HepG2 (cell line): ENCODE results near the gene UBE2O. TPM values are rescaled to one million over a fixed set of nuclear protein-coding genes. Genes with fewer than 3 reads are reported as not detected.
A peak's percentile ranks its signal among the peaks of the same experiment; 100 is the strongest.

Source experiments
- ATAC-seq: fragments of 200-7000 bp; cut with Tn5 transposase; 3 replicates; pipeline ENCODE4 v1.9.1; 2020; ENCODE audit warnings: mild to moderate bottlenecking, moderate library complexity
- BruUV-seq: library from RNA; stranded (reverse); fragments of 400-500 nt; replicated peaks from 2 replicates; lab custom pipeline; 2021; lab: Mats Ljungman, UMichigan
- CTCF ChIA-PET: fragments of 300-600 bp; formaldehyde crosslinking; extraction: SDS; loops from one replicate; lab custom pipeline; 2021; ENCODE audit warnings: low total read pairs, inconsistent platforms, low intra/inter-chr PET ratio; lab: Yijun Ruan, JAX
- POLR2A ChIA-PET: fragments of 350-600 bp; sonication (Branson Sonifier 250); formaldehyde crosslinking; loops from one replicate; lab custom pipeline; 2020; ENCODE audit warnings: antibody characterized with exemption, inconsistent platforms; lab: Yijun Ruan, JAX
- DNase-seq: peaks from one replicate; pipeline ENCODE4 v3.0.0-alpha.2; 2015; ENCODE audit warnings: low spot score
- FAIRE-seq: peaks from 3 replicates; lab custom pipeline; 2011; peaks lifted over from hg19 to GRCh38; lab: Jason Lieb, UNC
- H2AFZ ChIP-seq: one replicate; pipeline ENCODE4 v1.6.1; 2011; ENCODE audit warnings: low read length, inconsistent platforms
- H3K27ac ChIP-seq: fragments of 300-600 bp; 3 replicates; pipeline ENCODE4 v1.8.0; 2011; ENCODE audit warnings: mixed run types, mild to moderate bottlenecking, mixed read lengths, low read length, inconsistent platforms; ENCODE audit not compliant: insufficient read depth; ENCODE audit errors: extremely low read length
- H3K27me3 ChIP-seq, 2 experiments: fragments of 200-600 bp in 1 of 2; 2 replicates in 1 of 2; 3 replicates in 1 of 2; pipeline versions ENCODE4 v1.6.0 to v1.8.0; 2011; ENCODE audit warnings: low read length in 2 of 2, mild to moderate bottlenecking in 2 of 2, moderate library complexity in 2 of 2, inconsistent platforms in 1 of 2; ENCODE audit not compliant: insufficient read depth in 2 of 2, control insufficient read depth in 1 of 2
- H3K36me3 ChIP-seq, 2 experiments: fragments of 200-600 bp in 1 of 2; replicated peaks in 1 of 2; 2 replicates in 1 of 2; 3 replicates in 1 of 2; pipeline versions ENCODE4 v1.5.1 to v1.8.0; 2011; ENCODE audit warnings: low read length in 2 of 2, inconsistent platforms in 1 of 2; ENCODE audit not compliant: insufficient read depth in 2 of 2, control insufficient read depth in 1 of 2
- H3K4me1 ChIP-seq: 2 replicates; pipeline ENCODE4 v1.5.1; 2012; ENCODE audit warnings: low read length, inconsistent platforms; ENCODE audit not compliant: insufficient read depth
- H3K4me2 ChIP-seq: 2 replicates; pipeline ENCODE4 v1.6.0; 2011; ENCODE audit warnings: low read depth, low read length, inconsistent platforms
- H3K4me3 ChIP-seq, 3 experiments: fragments of 200-600 bp in 1 of 3; sonication (generic), shearing (Covaris generic) in 1 of 3; replicated peaks in 1 of 3; 2 replicates each; pipeline ENCODE4 v1.5.1; 2011 to 2016; ENCODE audit warnings: low read length in 3 of 3, inconsistent platforms in 2 of 3, low read depth in 2 of 3, mild to moderate bottlenecking in 2 of 3, control low read depth in 1 of 3, mixed read lengths in 1 of 3; ENCODE audit not compliant: insufficient read depth in 1 of 3
- H3K79me2 ChIP-seq: one replicate; pipeline ENCODE4 v1.6.1; 2011; ENCODE audit warnings: low read length, inconsistent platforms; ENCODE audit not compliant: insufficient read depth
- H3K9ac ChIP-seq: 2 replicates; pipeline ENCODE4 v1.6.0; 2011; ENCODE audit warnings: mild to moderate bottlenecking, low read depth, low read length, inconsistent platforms; ENCODE audit not compliant: insufficient read depth
- H3K9me3 ChIP-seq: 2 replicates; pipeline ENCODE4 v1.5.1; 2012; ENCODE audit warnings: mild to moderate bottlenecking, low read length
- H4K20me1 ChIP-seq: 2 replicates; pipeline ENCODE4 v1.6.0; 2011; ENCODE audit warnings: inconsistent platforms, mild to moderate bottlenecking, low read length, moderate library complexity; ENCODE audit not compliant: insufficient read depth
- MATR3 ChIP-seq: sonication (generic); formaldehyde crosslinking; IDR thresholded peaks from 2 replicates; pipeline ENCODE4 v1.4.0; 2020; ENCODE audit warnings: missing genetic modification reagents
- MAZ ChIP-seq, 2 experiments: sonication (generic) in 1 of 2; formaldehyde crosslinking in 1 of 2; IDR thresholded peaks; 2 replicates each; pipeline versions ENCODE4 v1.5.0 to v1.6.1; 2012 to 2020; ENCODE audit warnings: low read depth in 2 of 2, mild to moderate bottlenecking in 2 of 2, borderline replicate concordance in 1 of 2, improper control_type of control experiment in 1 of 2, low read length in 1 of 2, missing genetic modification reagents in 1 of 2, moderate library complexity in 1 of 2
- MLXIP ChIP-seq: sonication (generic); formaldehyde crosslinking; IDR thresholded peaks from 2 replicates; pipeline ENCODE4 v1.9.0; 2021; ENCODE audit warnings: missing genetic modification reagents, borderline replicate concordance
- MYNN ChIP-seq: sonication (generic); formaldehyde crosslinking; IDR thresholded peaks from 2 replicates; pipeline ENCODE4 v1.4.0; 2020; ENCODE audit warnings: mild to moderate bottlenecking, low read depth, missing genetic modification reagents
- RCOR2 ChIP-seq: IDR thresholded peaks from 2 replicates; pipeline ENCODE4 v1.6.1; 2016; ENCODE audit warnings: missing biosample characterization, missing genetic modification reagents
- TIGD3 ChIP-seq: sonication (generic); formaldehyde crosslinking; IDR thresholded peaks from 2 replicates; pipeline ENCODE4 v1.5.1; 2020; ENCODE audit warnings: mild to moderate bottlenecking, missing genetic modification reagents, borderline replicate concordance
- ZNF10 ChIP-seq: sonication (generic); formaldehyde crosslinking; IDR thresholded peaks from 2 replicates; pipeline ENCODE4 v1.4.0; 2020; ENCODE audit warnings: mild to moderate bottlenecking, low read depth, missing genetic modification reagents, borderline replicate concordance
- ZNF138 ChIP-seq: sonication (generic); formaldehyde crosslinking; IDR thresholded peaks from 2 replicates; pipeline ENCODE4 v1.5.0; 2020; ENCODE audit warnings: mild to moderate bottlenecking, low read depth, missing genetic modification reagents
- ZNF451 ChIP-seq: sonication (generic); formaldehyde crosslinking; IDR thresholded peaks from 2 replicates; pipeline ENCODE4 v1.5.0; 2020; ENCODE audit warnings: mild to moderate bottlenecking, missing genetic modification reagents
- ZNF687 ChIP-seq: sonication (generic); formaldehyde crosslinking; IDR thresholded peaks from 2 replicates; pipeline ENCODE4 v1.5.1; 2020; ENCODE audit warnings: mild to moderate bottlenecking, missing genetic modification reagents, moderate library complexity
- ZNF691 ChIP-seq: sonication (generic); formaldehyde crosslinking; IDR thresholded peaks from 2 replicates; pipeline ENCODE4 v1.4.0; 2020; ENCODE audit warnings: missing genetic modification reagents, low read depth, mild to moderate bottlenecking, borderline replicate concordance
- WGBS: methylation state at CpG from one replicate; pipeline ENCODE4 v1.1.6; 2017; ENCODE audit warnings: low lambda C conversion rate; 5-methylcytosine and 5-hydroxymethylcytosine counted together
- in situ Hi-C: cut with HindIII; loops from 2 replicates; pipeline ENCODE4 v1.10.0; 2017; ENCODE audit warnings: low pct_unique_long_range_greater_than_20kb; ENCODE audit not compliant: extremely low pct_ligation_motif_present
- intact Hi-C: fragments of 100-400 bp; cut with micrococcal nuclease; formaldehyde crosslinking; loops from one replicate; pipeline ENCODE4 v1.10.0; 2022; ENCODE audit not compliant: unreplicated experiment
- polyA plus RNA-seq, 8 experiments: library from polyadenylated mRNA; depleted of rRNA in 3 of 8; stranded (reverse) in 7 of 8; unstranded in 1 of 8; fragments of >200 nt; fragmentation: Illumina TruSeq in 4 of 8; extraction: Trizol in 4 of 8; gene quantifications; 2 replicates each; pipeline versions ENCODE4 v1.2.1 to v1.2.3, GENCODE V29; 2011 to 2016; ENCODE audit warnings: low read depth in 4 of 8, missing spikeins in 1 of 8, mixed read lengths in 1 of 8; ENCODE audit not compliant: insufficient read depth in 1 of 8
- total RNA-seq, 5 experiments: library from RNA; depleted of rRNA; stranded (reverse); fragments of >200 nt; fragmentation: Illumina TruSeq; extraction: Trizol; gene quantifications; 2 replicates each; pipeline ENCODE4 v1.2.3, GENCODE V29; 2016; ENCODE audit warnings: low read depth in 1 of 5

UBE2O gene
- total and polyA plus RNA-seq, 2 of the 13 experiments (the other 11 are each of a cell fraction or from before 2014, with no cell fraction given) = 21.5 to 23.5 TPM

GRCh38 chr17:76453431-76453743 is 435 bp upstream of the UBE2O start (continued):
- no peak for TF ChIP-seq MAZ (IDR thresholded peaks at IDR 0.05; ENCODE audit: borderline replicate concordance, low read depth, low read length)
- no peak for TF ChIP-seq MAZ (CRISPR knock-in tag; IDR thresholded peaks at IDR 0.05; ENCODE audit: low read depth)
- no peak for TF ChIP-seq MATR3
- 0 out of 2 replicates have a peak, but pooled peaks have one; percentile 17 for TF ChIP-seq ZNF138 (CRISPR knock-in tag)
- 0 out of 2 replicates have a peak, but pooled peaks have one; percentile 7 for TF ChIP-seq RCOR2 (CRISPR knock-in tag)
- TF ChIP-seq MYNN = 0 out of 2 replicates have a peak, but pooled peaks have one; percentile 3
- TF ChIP-seq, all 625 proteins: peak for 10

GRCh38 chr17:76452127-76452659 is 759 bp downstream of the UBE2O start:
- H4K20me1 ChIP-seq = peaks cover 43% of the 10 kb centered on the region
- peaks cover 53% of the 10 kb centered on the region for H3K79me2 ChIP-seq
- 1% methylated on average over 14 of the region's 29 CpGs for WGBS
- no TSS peak for BruUV-seq
- H3K4me2 ChIP-seq = peak overlapping the region; percentile 92
- intact Hi-C loops (loop anchor here (2.0 kb wide), 1 partner anchor 25 kb away; no protein-coding TSS in a partner anchor), in situ Hi-C loops (loop anchor here (5.0 kb wide), 1 partner anchor 50 kb away; no protein-coding TSS in a partner anchor)
- DNase-seq (no peak), ATAC-seq (peak; percentile 82), FAIRE-seq (no peak)
- peaks cover 48% of the 10 kb centered on the region for H3K4me1 ChIP-seq
- no peak overlapping the region for H2AFZ ChIP-seq
- peak overlapping the region; percentile 91 for H3K9ac ChIP-seq
- peak overlapping the region; percentile 67 for H3K27ac ChIP-seq
- H3K36me3 ChIP-seq = peaks cover 0 to 4% of the 10 kb centered on the region in 2 experiments; a peak in 2 of 5 replicates
- ChIA-PET POLR2A (interaction anchor here (1.0 to 3.1 kb wide), 4 partner anchors 12 to 72 kb away, joined by 3 to 26 read pairs (median 3); partner anchors contain the start of gene RHBDF2), CTCF (interaction anchor here (1.3 kb wide), 1 partner anchor 43 kb away, joined by 4 read pairs; no protein-coding TSS in a partner anchor)
- no peaks in the 10 kb centered on the region; a peak in 1 of 5 replicates for H3K27me3 ChIP-seq
- H3K4me3 ChIP-seq = peak overlapping the region; percentile 84 to 97 (median 92)
- no peaks in the 10 kb centered on the region for H3K9me3 ChIP-seq
- 0 out of 2 replicates have a peak, but pooled peaks have one; percentile 2 for TF ChIP-seq MLXIP
- TF ChIP-seq ZNF10 (CRISPR knock-in tag) = no peak
- 0 out of 2 replicates have a peak, but pooled peaks have one; percentile 74 for TF ChIP-seq TIGD3
- no peak for TF ChIP-seq ZNF687 (CRISPR knock-in tag)
- TF ChIP-seq ZNF691 = no peak
- TF ChIP-seq ZNF451 (CRISPR knock-in tag) = no peak
